Panc1 (cell line): ENCODE data around the gene POLR3H.

ENCODE experiments used
- POLR2AphosphoS5 ChIP-seq: IDR thresholded peaks from 2 replicates; pipeline ENCODE4 v1.6.1; 2012; ENCODE audit warnings: mild to moderate bottlenecking, low read depth, low read length, moderate library complexity
- SIN3A ChIP-seq: IDR thresholded peaks from 2 replicates; pipeline ENCODE4 v1.6.1; 2012; ENCODE audit warnings: low read depth, mild to moderate bottlenecking, low read length, moderate library complexity, borderline replicate concordance; ENCODE audit not compliant: insufficient read depth
- TF ChIP-seq, protein P1 (sequence below): fragments of 450-650 bp; IDR thresholded peaks from 2 replicates; pipeline ENCODE4 v1.5.1; 2017; ENCODE audit warnings: mild to moderate bottlenecking
- TF ChIP-seq, protein P2 (sequence below), 2 experiments: IDR thresholded peaks; 2 replicates each; pipeline ENCODE4 v1.6.1; 2011 to 2012; ENCODE audit warnings: low read depth in 2 of 2, control low read depth in 1 of 2, low read length in 1 of 2, mild to moderate bottlenecking in 1 of 2, moderate library complexity in 1 of 2; ENCODE audit not compliant: insufficient read depth in 1 of 2

DNA sequence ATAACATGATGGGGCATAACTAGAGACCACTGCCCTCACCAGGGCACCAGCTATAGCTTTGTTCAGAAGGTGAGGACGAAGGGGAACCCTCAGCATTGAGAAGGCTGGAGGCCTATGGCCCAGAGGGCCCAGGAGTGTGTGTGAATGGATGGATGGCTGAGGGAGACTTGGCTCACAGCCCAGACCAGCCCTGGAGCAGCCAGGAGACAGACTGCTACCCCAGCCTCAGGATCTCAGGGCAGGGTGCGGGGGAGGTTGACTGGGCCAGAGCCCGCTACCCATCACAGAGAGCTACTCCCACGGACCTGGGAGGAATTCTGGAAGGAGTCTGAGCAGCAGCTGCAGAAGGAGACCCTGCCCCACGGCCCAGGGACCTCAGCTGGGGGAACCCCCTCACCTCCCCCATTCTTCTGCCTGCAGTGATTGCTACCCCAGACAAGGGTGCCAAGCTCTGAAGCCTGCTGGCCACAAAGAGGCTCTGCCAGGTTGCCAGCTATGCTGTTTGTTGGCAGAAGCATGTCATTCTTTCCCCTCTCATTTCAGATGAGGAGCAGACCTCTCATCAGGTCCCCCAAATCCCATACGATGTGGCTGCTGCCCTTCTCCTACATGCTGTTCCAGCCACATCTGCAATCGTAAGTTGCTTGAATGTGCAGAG is 11.2 kb upstream of the POLR3H start:
- TF ChIP-seq POLR2AphosphoS5 (no peak), SIN3A (no peak)
- TF ChIP-seq, protein P1, sequence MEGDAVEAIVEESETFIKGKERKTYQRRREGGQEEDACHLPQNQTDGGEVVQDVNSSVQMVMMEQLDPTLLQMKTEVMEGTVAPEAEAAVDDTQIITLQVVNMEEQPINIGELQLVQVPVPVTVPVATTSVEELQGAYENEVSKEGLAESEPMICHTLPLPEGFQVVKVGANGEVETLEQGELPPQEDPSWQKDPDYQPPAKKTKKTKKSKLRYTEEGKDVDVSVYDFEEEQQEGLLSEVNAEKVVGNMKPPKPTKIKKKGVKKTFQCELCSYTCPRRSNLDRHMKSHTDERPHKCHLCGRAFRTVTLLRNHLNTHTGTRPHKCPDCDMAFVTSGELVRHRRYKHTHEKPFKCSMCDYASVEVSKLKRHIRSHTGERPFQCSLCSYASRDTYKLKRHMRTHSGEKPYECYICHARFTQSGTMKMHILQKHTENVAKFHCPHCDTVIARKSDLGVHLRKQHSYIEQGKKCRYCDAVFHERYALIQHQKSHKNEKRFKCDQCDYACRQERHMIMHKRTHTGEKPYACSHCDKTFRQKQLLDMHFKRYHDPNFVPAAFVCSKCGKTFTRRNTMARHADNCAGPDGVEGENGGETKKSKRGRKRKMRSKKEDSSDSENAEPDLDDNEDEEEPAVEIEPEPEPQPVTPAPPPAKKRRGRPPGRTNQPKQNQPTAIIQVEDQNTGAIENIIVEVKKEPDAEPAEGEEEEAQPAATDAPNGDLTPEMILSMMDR: no peak
- TF ChIP-seq, protein P2, sequence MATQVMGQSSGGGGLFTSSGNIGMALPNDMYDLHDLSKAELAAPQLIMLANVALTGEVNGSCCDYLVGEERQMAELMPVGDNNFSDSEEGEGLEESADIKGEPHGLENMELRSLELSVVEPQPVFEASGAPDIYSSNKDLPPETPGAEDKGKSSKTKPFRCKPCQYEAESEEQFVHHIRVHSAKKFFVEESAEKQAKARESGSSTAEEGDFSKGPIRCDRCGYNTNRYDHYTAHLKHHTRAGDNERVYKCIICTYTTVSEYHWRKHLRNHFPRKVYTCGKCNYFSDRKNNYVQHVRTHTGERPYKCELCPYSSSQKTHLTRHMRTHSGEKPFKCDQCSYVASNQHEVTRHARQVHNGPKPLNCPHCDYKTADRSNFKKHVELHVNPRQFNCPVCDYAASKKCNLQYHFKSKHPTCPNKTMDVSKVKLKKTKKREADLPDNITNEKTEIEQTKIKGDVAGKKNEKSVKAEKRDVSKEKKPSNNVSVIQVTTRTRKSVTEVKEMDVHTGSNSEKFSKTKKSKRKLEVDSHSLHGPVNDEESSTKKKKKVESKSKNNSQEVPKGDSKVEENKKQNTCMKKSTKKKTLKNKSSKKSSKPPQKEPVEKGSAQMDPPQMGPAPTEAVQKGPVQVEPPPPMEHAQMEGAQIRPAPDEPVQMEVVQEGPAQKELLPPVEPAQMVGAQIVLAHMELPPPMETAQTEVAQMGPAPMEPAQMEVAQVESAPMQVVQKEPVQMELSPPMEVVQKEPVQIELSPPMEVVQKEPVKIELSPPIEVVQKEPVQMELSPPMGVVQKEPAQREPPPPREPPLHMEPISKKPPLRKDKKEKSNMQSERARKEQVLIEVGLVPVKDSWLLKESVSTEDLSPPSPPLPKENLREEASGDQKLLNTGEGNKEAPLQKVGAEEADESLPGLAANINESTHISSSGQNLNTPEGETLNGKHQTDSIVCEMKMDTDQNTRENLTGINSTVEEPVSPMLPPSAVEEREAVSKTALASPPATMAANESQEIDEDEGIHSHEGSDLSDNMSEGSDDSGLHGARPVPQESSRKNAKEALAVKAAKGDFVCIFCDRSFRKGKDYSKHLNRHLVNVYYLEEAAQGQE (IDR thresholded peaks at IDR 0.05; ENCODE audit: insufficient read depth in 1 of 2, low read depth in 2 of 2, low read length in 1 of 2): no peak
